Immature natural killer cell (primary cell): ENCODE measurements around the gene RTN4RL1. TPM values are rescaled to one million over a fixed set of nuclear protein-coding genes. Genes with fewer than 3 reads are reported as not detected.

Experiments used
- DNase-seq, 3 donors: peaks; one replicate each; pipeline ENCODE4 v3.0.0; 2022; ENCODE audit warnings: mixed read lengths in 1 of 3
- H3K27ac Mint-ChIP-seq, 6 donors: one replicate each; pipeline ENCODE4 v1.8.0; 2020; ENCODE audit warnings: mixed read lengths in 6 of 6, mild to moderate bottlenecking in 5 of 6, inconsistent platforms in 4 of 6, moderate library complexity in 3 of 6
- H3K27me3 Mint-ChIP-seq, 3 donors: one replicate each; pipeline ENCODE4 v1.8.0; 2020 to 2021; ENCODE audit warnings: low read depth in 3 of 3, mild to moderate bottlenecking in 3 of 3, mixed read lengths in 3 of 3, moderate library complexity in 3 of 3, inconsistent platforms in 1 of 3
- H3K36me3 Mint-ChIP-seq, 3 donors: one replicate each; pipeline ENCODE4 v1.8.0; 2020; ENCODE audit warnings: mixed read lengths in 3 of 3, inconsistent platforms in 2 of 3, mild to moderate bottlenecking in 2 of 3
- H3K4me1 Mint-ChIP-seq, 2 donors: one replicate each; pipeline ENCODE4 v1.8.0; 2020; ENCODE audit warnings: inconsistent platforms in 2 of 2, mild to moderate bottlenecking in 2 of 2, mixed read lengths in 2 of 2, moderate library complexity in 1 of 2
- H3K4me3 Mint-ChIP-seq, 5 donors: one replicate each; pipeline ENCODE4 v1.8.0; 2020; ENCODE audit warnings: mild to moderate bottlenecking in 5 of 5, mixed read lengths in 5 of 5, inconsistent platforms in 3 of 5, moderate library complexity in 3 of 5
- H3K9me3 Mint-ChIP-seq, 6 donors: one replicate each; pipeline ENCODE4 v1.8.0; 2020; ENCODE audit warnings: mild to moderate bottlenecking in 6 of 6, mixed read lengths in 6 of 6, inconsistent platforms in 4 of 6, moderate library complexity in 3 of 6
- polyA plus RNA-seq, 3 donors: library from polyadenylated mRNA; unstranded; fragments of 300-500 nt; fragmentation: Illumina TruSeq; gene quantifications; one replicate each; pipeline ENCODE4 v1.2.3, GENCODE V29; 2021

The RTN4RL1 gene
- polyA plus RNA-seq, 3 donors from 2014 or later = 0.37 TPM; not detected in 2

DNA sequence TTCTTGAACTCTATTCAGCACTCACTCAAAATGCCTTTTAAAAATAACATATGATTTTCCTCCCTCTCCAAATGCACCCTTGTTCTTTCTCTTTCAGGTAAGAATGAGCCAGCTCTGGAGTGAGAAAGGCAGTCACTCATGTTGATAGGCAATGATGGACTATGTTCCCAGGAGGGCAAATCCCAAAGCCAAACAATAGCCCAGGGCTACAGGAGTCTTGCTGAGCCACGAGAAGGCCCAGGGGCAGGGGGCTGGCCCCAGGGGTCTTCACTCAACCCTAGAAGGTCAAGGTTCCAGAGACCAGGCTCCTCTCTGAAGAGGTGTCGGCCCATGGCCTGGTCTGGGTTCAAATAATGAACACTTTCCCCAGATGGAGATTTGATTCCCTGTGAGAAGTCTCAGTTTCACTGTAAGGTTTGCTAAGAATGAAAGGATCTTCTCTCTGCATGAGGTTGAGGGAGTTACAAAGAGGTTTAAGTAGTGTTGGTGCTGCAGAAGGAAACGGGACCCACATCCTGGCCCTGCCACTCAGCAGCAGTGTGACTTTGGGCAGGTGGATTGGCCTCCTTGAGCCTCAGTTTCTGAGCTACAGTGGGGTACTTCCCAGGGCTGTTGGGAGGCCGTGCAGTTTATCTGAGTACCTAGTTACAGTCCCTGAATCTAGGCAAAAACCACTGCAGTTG lies 49.0 kb downstream of the RTN4RL1 start:
- no peaks in the 10 kb centered on the region for H3K4me1 Mint-ChIP-seq
- no peak for DNase-seq
- H3K9me3 Mint-ChIP-seq = no peaks in the 10 kb centered on the region
- no peak overlapping the region for H3K27ac Mint-ChIP-seq
- no peaks in the 10 kb centered on the region for H3K36me3 Mint-ChIP-seq
- peaks cover 4 to 18% (median 14%) of the 10 kb centered on the region in 3 donors for H3K27me3 Mint-ChIP-seq
- H3K4me3 Mint-ChIP-seq = no peak overlapping the region

DNA sequence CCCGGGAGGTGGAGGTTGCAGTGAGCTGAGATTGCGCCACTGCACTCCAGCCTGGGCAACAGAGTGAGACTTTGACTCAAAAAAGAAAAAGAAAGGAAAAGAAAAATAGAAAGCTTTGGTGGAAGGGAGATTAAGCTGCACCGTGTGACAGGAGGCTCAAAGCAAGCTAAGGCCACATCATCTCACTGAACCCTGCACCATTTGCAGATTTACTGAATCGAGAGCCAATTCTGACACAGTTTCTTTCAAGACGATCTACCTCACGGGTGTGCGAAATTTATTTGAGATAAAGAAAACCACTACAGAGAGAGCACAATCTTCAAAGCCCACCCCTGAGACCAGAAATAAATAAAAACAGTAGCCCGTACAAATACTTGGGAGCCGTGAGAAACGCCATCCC lies 49.6 kb downstream of the RTN4RL1 start:
- no peak for DNase-seq
- H3K27ac Mint-ChIP-seq = no peak overlapping the region
- H3K4me3 Mint-ChIP-seq = no peak overlapping the region
- H3K4me1 Mint-ChIP-seq = no peaks in the 10 kb centered on the region
- H3K27me3 Mint-ChIP-seq = peaks cover 4 to 19% (median 14%) of the 10 kb centered on the region in 3 donors
- no peaks in the 10 kb centered on the region for H3K36me3 Mint-ChIP-seq
- H3K9me3 Mint-ChIP-seq = no peaks in the 10 kb centered on the region

DNA sequence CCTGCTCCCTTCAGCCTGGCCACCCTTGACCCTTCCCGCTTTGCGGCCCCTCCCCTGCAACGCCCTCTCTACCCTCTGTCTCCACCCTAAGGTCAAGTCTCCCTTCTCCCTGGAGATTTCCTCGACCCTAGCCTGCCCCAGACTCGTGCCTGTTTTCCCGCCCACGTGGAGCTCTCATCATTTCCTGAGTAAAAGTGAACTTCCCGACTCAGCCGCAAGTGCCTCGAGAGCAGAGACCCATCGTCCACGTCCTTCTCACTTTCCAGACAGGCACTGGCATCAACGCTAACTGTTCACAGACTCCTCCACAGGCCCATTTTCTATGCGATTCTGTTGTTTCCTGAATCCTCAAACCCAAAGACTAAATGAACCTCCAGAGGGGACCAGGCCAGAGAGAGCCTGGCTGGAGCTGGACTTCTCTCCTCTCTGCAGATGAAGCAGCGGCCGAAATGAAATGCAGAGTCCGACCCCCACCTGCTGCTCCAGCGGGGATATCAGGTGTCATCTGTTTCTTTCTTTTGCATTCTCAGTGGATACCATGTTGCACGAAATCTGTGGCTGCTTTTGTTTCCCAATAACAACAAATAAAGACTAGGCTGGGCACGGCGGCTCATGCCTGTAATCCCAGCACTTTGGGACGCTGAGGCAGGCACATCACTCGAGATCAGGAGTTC lies 52.5 kb downstream of the RTN4RL1 start:
- Mint-ChIP-seq H3K9me3 (no peaks in the 10 kb centered on the region), H3K27me3 (peaks cover 4 to 27% (median 13%) of the 10 kb centered on the region in 3 donors), H3K27ac (no peak overlapping the region)

DNA sequence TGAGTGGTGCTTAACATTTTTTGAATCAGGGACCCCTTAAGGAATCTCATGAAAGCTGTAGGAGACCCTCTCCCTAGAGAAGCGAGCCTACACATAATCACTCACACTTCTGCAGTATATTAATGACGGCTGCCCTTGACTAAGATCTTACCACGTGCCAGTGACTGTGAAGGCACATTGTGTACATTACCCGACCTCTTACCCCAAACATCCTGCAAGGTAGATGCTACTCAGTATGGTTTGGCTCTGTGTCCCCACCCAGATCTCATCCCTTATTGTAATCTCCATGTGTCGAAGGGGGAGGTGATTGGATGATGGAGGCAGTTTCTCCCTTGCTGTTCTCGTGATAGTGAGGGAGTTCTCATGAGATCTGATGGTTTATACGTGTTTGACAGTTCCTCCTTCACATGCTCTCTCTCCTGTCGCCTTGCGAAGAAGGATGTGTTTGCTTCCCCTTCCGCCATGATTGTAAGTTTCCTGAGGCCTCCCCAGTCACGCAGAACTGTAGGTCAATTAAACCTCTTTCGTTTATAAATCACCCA lies 54.2 kb downstream of the RTN4RL1 start:
- no peak for DNase-seq
- H3K9me3 Mint-ChIP-seq = no peaks in the 10 kb centered on the region
- H3K4me3 Mint-ChIP-seq = no peak overlapping the region
- no peak overlapping the region for H3K27ac Mint-ChIP-seq
- no peaks in the 10 kb centered on the region for H3K4me1 Mint-ChIP-seq
- peaks cover 2 to 24% (median 11%) of the 10 kb centered on the region in 3 donors for H3K27me3 Mint-ChIP-seq
- no peaks in the 10 kb centered on the region for H3K36me3 Mint-ChIP-seq

More for the DNA sequence above, 52.5 kb downstream of the RTN4RL1 start:
- DNase-seq = no peak
- Mint-ChIP-seq H3K4me3 (no peak overlapping the region), H3K36me3 (no peaks in the 10 kb centered on the region), H3K4me1 (no peaks in the 10 kb centered on the region)

DNA sequence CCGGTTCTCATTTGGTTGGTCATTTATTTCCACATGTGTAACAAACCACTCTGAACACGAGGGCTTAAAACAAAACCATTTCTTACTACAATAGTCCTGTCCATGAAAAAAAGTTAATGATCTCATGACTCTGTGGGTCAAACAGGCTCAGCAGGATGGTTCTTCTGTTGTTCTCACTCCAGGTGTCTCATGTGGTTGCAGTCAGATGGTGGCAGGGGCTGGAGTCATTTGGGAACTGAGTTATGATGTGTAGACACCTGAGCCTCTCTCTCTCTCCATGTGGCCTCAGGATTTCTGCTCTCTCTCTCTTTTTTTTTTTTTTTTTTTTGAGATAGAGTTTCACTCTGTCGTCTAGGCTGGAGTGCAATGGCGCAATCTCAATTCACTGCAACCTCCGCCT lies 55.4 kb downstream of the RTN4RL1 start:
- no peaks in the 10 kb centered on the region for H3K9me3 Mint-ChIP-seq
- no peaks in the 10 kb centered on the region for H3K4me1 Mint-ChIP-seq
- peaks cover 2 to 20% (median 8%) of the 10 kb centered on the region in 3 donors for H3K27me3 Mint-ChIP-seq
- no peaks in the 10 kb centered on the region for H3K36me3 Mint-ChIP-seq
- H3K4me3 Mint-ChIP-seq = no peak overlapping the region
- DNase-seq = no peak
- no peak overlapping the region for H3K27ac Mint-ChIP-seq

DNA sequence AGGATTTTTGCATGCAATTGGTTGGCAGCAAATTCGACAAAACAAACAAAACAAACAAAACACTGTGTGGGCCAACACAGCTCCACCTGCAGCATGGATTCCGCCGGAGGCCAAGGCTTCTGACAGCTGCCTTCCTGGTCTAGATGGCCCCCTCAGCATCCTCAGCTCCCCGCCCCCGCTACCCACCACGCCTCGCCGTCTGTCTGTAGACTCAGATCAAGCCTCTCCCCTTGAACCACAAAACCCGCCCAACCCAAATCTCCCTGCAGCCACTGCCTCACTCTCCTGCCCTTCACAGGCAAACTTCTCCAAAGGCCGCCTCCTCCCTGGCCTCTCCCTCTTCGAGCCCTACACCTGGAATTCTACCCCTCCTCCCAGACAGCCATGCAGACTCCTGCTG lies 57.9 kb downstream of the RTN4RL1 start:
- H3K9me3 Mint-ChIP-seq = no peaks in the 10 kb centered on the region
- no peak overlapping the region for H3K4me3 Mint-ChIP-seq
- no peak for DNase-seq

DNA sequence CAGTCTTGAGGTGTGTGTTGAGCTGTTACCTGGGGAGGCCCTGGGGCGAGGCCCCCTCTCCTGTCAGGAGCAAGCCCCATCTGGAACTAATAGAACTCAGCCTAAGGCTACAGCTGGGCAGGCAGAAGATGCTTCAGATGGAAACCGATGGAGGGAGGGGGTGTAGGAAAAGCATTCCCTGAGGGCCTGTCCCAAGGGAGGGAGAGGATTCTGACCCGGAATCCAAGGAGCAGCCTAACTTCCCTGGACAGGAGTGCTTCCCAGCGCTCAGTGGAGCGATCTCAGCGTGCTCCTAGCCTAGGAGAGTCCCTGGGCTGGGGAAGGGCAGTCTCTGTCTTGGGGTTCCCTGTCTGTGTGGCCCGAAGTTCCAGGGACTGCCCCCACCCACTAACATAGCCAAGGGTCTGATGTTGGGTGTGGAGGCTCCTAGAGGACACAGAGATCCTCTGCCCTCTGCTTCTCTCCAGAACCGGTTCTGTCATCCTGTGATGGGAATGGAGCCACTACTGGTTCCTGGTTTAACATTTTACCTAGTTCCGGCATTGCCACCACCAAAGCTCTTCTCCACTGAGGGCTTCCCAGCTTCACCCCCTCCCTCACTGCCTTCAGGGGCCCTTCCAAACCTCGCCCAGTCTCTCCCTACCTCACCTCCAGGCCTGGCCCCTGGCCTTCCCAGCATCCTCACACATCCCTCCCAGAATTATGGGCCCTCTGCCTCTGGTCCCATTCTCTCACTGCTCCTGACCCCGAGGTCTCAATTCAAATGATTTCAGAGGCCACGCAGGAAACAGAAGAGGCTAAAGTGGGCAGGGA lies 58.7 kb downstream of the RTN4RL1 start:
- Mint-ChIP-seq H3K27ac (no peak overlapping the region), H3K4me3 (no peak overlapping the region), H3K27me3 (peaks cover 2 to 17% (median 5%) of the 10 kb centered on the region in 3 donors), H3K4me1 (no peaks in the 10 kb centered on the region), H3K9me3 (no peaks in the 10 kb centered on the region), H3K36me3 (no peaks in the 10 kb centered on the region)
- DNase-seq = no peak

More for the DNA sequence above, 57.9 kb downstream of the RTN4RL1 start:
- Mint-ChIP-seq H3K36me3 (no peaks in the 10 kb centered on the region), H3K27ac (no peak overlapping the region), H3K27me3 (peaks cover 2 to 17% (median 5%) of the 10 kb centered on the region in 3 donors), H3K4me1 (no peaks in the 10 kb centered on the region)

DNA sequence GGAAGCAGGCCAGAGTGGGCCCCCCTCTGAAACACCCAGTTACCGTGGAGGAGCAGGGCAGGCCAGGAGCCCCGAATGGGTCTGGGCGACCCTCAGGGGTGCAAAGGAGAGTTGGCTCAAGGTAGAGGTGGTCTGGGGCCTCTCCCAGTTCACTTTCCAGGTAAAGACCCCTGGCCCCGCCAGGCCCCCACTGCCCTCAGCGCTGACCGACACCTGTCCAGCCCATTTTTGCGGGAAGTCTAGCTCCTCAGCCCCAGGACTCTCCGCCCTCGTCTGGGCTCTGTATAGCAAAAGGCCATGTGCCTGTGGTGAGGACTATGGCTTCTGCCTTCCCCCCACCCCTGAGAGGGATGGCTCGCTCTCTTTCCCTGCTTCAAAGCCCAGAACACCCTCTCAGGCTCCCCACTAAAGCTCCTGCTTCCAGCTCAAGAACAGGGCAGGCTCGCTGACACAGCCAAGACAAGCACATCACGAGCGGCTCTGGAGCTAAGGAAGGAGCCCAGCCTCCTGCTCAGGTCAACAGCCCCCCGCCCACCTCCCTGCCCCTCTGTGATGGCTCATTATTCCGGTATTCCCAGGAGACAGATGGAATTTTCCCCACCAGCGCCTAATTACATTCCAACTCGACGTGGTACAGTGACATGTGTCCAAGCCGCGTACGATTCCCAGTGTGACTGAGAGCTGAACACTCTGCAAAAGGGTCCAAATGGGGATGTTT lies 59.4 kb downstream of the RTN4RL1 start:
- no peaks in the 10 kb centered on the region for H3K4me1 Mint-ChIP-seq
- H3K27ac Mint-ChIP-seq = peak overlapping the region in 1 of 6 donors; percentile 55
- DNase-seq = no peak
- peaks cover 2 to 14% (median 5%) of the 10 kb centered on the region in 3 donors for H3K27me3 Mint-ChIP-seq
- H3K9me3 Mint-ChIP-seq = no peaks in the 10 kb centered on the region
- no peaks in the 10 kb centered on the region for H3K36me3 Mint-ChIP-seq
- no peak overlapping the region for H3K4me3 Mint-ChIP-seq

DNA sequence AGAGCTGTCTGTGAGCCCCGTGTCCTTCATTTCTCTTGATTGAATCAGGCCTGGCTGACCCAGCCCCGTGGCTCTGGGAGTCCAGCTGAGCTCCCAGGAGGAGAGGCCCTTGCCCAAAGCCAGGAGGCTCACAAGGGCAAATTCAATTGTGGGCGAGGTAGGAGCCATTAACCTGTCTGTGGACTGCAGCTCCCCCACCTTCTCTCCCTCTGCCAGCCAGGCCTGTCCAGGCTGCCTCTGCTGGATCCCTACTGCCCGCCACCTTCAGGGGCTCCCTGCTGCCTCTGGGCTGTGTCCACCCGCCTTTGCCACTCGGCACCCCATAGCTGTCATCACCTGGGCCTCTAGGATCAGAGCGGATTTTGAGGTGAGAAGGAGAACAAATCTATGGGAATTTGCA lies 61.9 kb downstream of the RTN4RL1 start:
- no peak overlapping the region for H3K4me3 Mint-ChIP-seq
- H3K9me3 Mint-ChIP-seq = no peaks in the 10 kb centered on the region
- H3K27me3 Mint-ChIP-seq = peaks cover 0 to 11% (median 4%) of the 10 kb centered on the region in 3 donors
- no peaks in the 10 kb centered on the region for H3K4me1 Mint-ChIP-seq
- no peaks in the 10 kb centered on the region for H3K36me3 Mint-ChIP-seq
- no peak for DNase-seq
- no peak overlapping the region for H3K27ac Mint-ChIP-seq

DNA sequence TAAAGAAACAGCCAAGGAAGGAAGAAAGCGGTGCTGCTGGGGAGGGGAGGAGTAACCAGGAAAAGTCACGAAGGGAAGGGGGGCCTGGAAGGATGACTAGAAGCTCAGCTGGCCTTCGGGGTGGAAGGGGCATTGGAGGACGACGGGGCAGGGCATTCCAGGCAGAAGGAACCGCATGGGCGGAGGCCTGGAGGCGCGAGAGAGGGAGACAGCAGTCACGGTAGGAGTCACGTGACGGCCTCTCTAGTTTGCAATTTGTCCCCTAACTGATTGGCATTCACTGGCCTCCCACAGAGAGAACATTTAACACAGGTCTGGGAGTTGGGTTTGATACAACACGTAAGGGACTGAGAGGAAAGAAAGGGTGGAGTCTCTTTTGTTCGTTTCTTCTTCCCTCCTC lies 63.9 kb downstream of the RTN4RL1 start:
- Mint-ChIP-seq H3K27me3 (peaks cover under 1 to 7% (median 2%) of the 10 kb centered on the region in 3 donors), H3K4me1 (no peaks in the 10 kb centered on the region), H3K36me3 (no peaks in the 10 kb centered on the region), H3K4me3 (no peak overlapping the region), H3K27ac (no peak overlapping the region), H3K9me3 (no peaks in the 10 kb centered on the region)
- no peak for DNase-seq

DNA sequence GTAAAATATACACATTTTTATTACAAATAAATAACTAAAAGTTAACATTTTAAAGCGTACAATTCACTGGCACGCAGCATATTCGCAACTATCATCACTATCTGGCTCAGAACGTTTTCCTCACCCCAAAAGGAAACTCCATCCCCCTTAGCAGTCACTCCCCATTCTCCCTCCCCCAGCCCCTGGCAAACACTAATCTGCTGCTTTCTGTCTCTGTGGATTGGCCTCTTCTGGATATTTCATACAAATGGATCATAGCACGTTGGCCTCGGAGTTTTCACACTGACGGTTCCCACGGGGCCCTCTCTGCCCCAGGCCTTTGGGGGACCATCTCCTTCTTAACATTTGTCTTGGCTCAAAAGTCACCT lies 64.6 kb downstream of the RTN4RL1 start:
- peak overlapping the region in 1 of 6 donors; percentile 1 for H3K27ac Mint-ChIP-seq
- H3K36me3 Mint-ChIP-seq = no peaks in the 10 kb centered on the region
- peaks cover 1 to 4% (median 2%) of the 10 kb centered on the region in 3 donors for H3K27me3 Mint-ChIP-seq
- no peak for DNase-seq
- no peaks in the 10 kb centered on the region for H3K4me1 Mint-ChIP-seq
- no peak overlapping the region for H3K4me3 Mint-ChIP-seq
- no peaks in the 10 kb centered on the region for H3K9me3 Mint-ChIP-seq

DNA sequence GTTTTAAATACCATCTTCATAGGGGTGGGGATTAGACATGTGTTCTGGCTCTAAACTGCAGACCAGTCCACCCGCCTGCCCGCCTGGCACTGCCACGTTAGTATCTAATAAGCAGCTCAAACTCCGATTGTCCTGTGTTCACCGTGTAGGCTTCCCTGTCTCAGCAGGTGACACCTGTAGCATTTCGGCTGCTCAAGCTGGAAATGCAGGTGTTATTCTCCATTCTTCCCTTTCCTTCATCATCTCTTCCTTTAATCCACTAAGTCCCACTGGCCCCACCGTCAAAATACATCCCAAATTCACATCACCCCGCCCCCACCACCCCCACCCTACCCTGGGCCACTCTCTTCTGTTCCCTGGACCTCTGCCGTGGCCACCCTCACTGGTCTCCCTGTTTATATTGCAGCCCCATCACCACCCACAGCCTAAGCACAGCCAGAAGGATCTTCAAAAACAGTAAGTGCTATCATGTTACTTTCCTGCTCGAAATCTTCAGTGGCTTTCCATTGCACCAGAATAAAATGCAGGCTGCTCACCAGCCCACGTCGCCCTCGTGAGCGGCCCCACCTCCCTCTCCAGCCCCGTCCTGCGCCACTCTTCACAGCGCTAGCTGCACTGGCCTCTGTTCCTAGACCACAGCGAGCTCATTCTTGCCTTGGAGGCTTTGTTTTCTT lies 65.1 kb downstream of the RTN4RL1 start:
- DNase-seq = no peak
- no peaks in the 10 kb centered on the region for H3K36me3 Mint-ChIP-seq
- H3K4me3 Mint-ChIP-seq = no peak overlapping the region
- H3K27me3 Mint-ChIP-seq = peaks cover 1 to 4% (median 2%) of the 10 kb centered on the region in 3 donors
- H3K9me3 Mint-ChIP-seq = no peaks in the 10 kb centered on the region
- H3K4me1 Mint-ChIP-seq = no peaks in the 10 kb centered on the region
- no peak overlapping the region for H3K27ac Mint-ChIP-seq
